ENCODE data around the gene RYR2. TPM values are rescaled to one million over a fixed set of nuclear protein-coding genes. Genes with fewer than 3 reads are reported as not detected.

RYR2 gene
- total and polyA plus RNA-seq, 2 experiments from 2014 or later: 0.50 to 0.95 TPM

DNA sequence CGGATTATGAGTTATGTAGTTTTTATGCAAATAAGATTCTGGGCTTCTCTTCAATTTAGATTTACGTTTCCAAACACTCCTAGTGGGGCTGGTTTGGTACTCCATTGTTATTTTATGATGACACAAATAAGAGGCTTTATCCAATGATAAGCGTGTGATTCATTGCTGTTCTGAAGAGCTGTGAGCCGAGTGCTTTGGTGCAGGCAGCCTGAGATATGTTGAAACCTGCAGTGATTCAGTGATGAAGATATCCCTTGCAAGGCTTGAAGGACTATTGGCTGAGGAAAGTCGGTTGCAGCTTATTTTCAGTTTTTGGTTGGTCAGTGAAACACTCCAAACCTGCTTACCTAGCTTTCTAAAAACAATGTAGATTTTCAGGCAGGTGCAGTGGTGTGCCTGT is 112.2 kb downstream of the RYR2 start:
- WGBS (ENCODE audit: low lambda C conversion rate, missing lambda C conversion rate): 67% methylated on average over 5 of the region's 5 CpGs
- Histone ChIP-seq H3K27ac (no peak overlapping the region), H3K4me3 (no peak overlapping the region), H3K4me2 (no peak overlapping the region), H3K4me1 (ENCODE audit: insufficient read depth) (peaks cover 6% of the 10 kb centered on the region), H4K20me1 (ENCODE audit: insufficient read depth, poor library complexity, severe bottlenecking) (no peaks in the 10 kb centered on the region), H3K79me2 (no peaks in the 10 kb centered on the region), H3K27me3 (no peaks in the 10 kb centered on the region), H3K9me3 (ENCODE audit: low read depth) (no peaks in the 10 kb centered on the region), H3K36me3 (replicated peaks; ENCODE audit: insufficient read depth, low read depth) (no peaks in the 10 kb centered on the region), H2AFZ (no peak overlapping the region), H3K9me2 (replicated peaks; ENCODE audit: insufficient read depth) (no peaks in the 10 kb centered on the region)
- no peak for TF ChIP-seq EZH2phosphoT487 (IDR thresholded peaks at IDR 0.05; ENCODE audit: low read depth, severe bottlenecking, unreplicated experiment)
- TF ChIP-seq, protein P1, sequence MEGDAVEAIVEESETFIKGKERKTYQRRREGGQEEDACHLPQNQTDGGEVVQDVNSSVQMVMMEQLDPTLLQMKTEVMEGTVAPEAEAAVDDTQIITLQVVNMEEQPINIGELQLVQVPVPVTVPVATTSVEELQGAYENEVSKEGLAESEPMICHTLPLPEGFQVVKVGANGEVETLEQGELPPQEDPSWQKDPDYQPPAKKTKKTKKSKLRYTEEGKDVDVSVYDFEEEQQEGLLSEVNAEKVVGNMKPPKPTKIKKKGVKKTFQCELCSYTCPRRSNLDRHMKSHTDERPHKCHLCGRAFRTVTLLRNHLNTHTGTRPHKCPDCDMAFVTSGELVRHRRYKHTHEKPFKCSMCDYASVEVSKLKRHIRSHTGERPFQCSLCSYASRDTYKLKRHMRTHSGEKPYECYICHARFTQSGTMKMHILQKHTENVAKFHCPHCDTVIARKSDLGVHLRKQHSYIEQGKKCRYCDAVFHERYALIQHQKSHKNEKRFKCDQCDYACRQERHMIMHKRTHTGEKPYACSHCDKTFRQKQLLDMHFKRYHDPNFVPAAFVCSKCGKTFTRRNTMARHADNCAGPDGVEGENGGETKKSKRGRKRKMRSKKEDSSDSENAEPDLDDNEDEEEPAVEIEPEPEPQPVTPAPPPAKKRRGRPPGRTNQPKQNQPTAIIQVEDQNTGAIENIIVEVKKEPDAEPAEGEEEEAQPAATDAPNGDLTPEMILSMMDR (IDR thresholded peaks at IDR 0.05; ENCODE audit: poor library complexity): no peak
- TF ChIP-seq EZH2 (IDR thresholded peaks at IDR 0.05; ENCODE audit: borderline replicate concordance): no peak
- peak; percentile 23 for DNase-seq (ENCODE audit: low spot score)

DNA sequence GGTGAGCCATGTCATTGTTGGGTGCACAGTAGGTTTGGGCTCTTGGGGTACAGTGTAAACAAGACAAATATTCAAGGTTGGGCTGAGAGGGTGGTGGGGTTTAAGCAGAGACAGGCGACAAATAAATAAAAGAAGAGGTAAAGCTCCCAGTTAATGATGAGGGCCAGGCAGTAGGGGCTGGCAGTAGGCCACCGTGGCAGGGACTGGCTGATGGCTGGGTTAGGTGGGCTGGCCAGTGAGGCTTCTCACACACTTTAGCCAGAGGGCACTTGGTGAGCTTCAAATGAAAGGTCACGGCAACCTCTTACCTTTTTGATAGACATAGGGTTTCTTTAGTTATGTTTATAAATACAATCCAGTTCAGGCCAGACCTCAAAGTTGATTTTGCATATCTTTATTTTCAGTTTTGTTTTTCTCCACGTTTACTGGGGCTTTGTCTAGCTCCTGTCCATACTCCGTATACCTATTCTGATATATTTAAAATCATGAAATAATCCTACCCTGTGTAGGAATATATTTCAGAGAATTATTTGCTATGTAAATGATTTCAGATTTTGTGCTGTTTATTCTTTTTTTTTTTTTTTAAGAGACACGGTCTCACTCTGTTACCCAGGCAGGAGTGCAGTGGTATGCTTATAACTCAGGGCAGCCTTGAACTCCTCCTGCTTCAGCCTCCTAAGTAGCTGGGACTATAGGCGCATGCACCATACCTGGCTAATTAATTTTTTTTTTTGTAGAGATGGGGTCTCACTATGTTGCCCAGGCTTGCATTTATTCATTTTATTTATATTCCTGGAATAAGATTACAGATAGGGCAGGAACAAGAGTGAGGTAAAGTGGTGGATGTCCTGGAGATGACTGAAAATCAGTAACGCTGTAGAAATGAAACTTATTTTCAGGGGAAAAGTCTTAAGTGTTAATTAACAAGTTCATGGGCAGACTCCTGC is 122.7 kb downstream of the RYR2 start:
- no peak overlapping the region for H3K4me3 ChIP-seq
- no peak for DNase-seq (ENCODE audit: low spot score)
- no peak overlapping the region for H2AFZ ChIP-seq
- no peak overlapping the region for H3K27ac ChIP-seq
- H3K27me3 ChIP-seq: no peaks in the 10 kb centered on the region
- H3K9me2 ChIP-seq (replicated peaks; ENCODE audit: insufficient read depth): no peaks in the 10 kb centered on the region
- WGBS (ENCODE audit: low lambda C conversion rate, missing lambda C conversion rate): 95% methylated on average over 8 of the region's 8 CpGs
- no peak for TF ChIP-seq EZH2 (IDR thresholded peaks at IDR 0.05; ENCODE audit: borderline replicate concordance)
- TF ChIP-seq, protein P1 (IDR thresholded peaks at IDR 0.05; ENCODE audit: poor library complexity): no peak
- no peak for TF ChIP-seq EZH2phosphoT487 (IDR thresholded peaks at IDR 0.05; ENCODE audit: low read depth, severe bottlenecking, unreplicated experiment)
- H3K9me3 ChIP-seq (ENCODE audit: low read depth): no peaks in the 10 kb centered on the region
- H3K4me1 ChIP-seq (ENCODE audit: insufficient read depth): no peaks in the 10 kb centered on the region
- no peaks in the 10 kb centered on the region for H4K20me1 ChIP-seq (ENCODE audit: insufficient read depth, poor library complexity, severe bottlenecking)
- no peaks in the 10 kb centered on the region for H3K79me2 ChIP-seq
- H3K36me3 ChIP-seq (replicated peaks; ENCODE audit: insufficient read depth, low read depth): no peaks in the 10 kb centered on the region
- H3K4me2 ChIP-seq: no peak overlapping the region

DNA sequence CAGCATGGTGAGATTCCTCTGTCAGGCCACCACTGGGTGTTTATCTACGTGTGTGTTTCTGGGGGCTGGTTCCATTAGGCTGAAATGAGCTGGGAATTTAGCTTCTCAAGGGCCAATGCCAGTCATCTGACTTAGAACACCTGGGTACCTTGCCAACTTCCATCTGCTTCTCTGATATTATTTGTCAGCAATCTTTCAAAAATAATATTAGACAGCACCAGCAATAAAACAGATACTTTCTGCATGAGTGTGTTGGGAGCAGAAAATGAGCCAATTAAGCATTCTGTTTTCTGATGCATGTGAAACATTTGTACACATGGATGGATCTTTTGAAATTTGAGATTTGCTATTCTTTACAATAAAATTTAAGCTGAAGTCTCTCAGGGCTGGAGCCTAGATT is 124.1 kb downstream of the RYR2 start:
- Histone ChIP-seq H3K27me3 (no peaks in the 10 kb centered on the region), H3K27ac (no peak overlapping the region), H4K20me1 (ENCODE audit: insufficient read depth, poor library complexity, severe bottlenecking) (no peaks in the 10 kb centered on the region), H3K9me2 (replicated peaks; ENCODE audit: insufficient read depth) (no peaks in the 10 kb centered on the region), H3K4me3 (no peak overlapping the region), H3K9me3 (ENCODE audit: low read depth) (no peaks in the 10 kb centered on the region), H3K4me1 (ENCODE audit: insufficient read depth) (no peaks in the 10 kb centered on the region), H3K36me3 (replicated peaks; ENCODE audit: insufficient read depth, low read depth) (no peaks in the 10 kb centered on the region), H3K4me2 (no peak overlapping the region), H2AFZ (no peak overlapping the region), H3K79me2 (no peaks in the 10 kb centered on the region)
- 46% methylated on average over 1 of the region's 1 CpG for WGBS (ENCODE audit: low lambda C conversion rate, missing lambda C conversion rate)
- DNase-seq (ENCODE audit: low spot score): no peak
- no peak for TF ChIP-seq EZH2phosphoT487 (IDR thresholded peaks at IDR 0.05; ENCODE audit: low read depth, severe bottlenecking, unreplicated experiment)
- TF ChIP-seq EZH2 (IDR thresholded peaks at IDR 0.05; ENCODE audit: borderline replicate concordance): no peak
- TF ChIP-seq, protein P1 (IDR thresholded peaks at IDR 0.05; ENCODE audit: poor library complexity): no peak

Measured in hepatocyte (in vitro differentiated cells).